ENCODE measurements around the gene HEMK1. TPM values are rescaled to one million over a fixed set of nuclear protein-coding genes. Genes with fewer than 3 reads are reported as not detected.

Gene HEMK1
- total and polyA plus RNA-seq, 9 donors, result 6.8 to 35.3 (median 23.8) TPM

DNA sequence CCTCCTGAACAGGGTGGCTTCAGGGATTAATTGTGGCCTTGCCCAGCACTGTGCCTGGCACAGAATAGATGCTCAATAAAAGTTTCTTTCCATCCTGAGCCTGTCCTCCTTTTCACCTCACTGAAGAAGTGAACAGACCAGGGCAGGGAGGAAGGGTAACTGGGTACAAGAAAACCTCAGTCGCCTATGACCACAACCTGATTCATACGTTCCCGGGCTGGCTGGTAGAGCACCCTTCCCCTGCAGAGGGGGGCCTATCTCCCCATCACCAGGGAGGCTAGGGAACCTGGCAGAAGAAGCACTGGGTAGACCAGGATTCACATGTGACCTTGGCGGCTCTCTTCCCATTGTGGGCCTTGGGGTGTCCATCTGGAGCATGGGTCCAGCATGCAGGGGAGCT lies 38.1 kb upstream of the HEMK1 start:
- no peaks in the 10 kb centered on the region for H3K27me3 ChIP-seq
- H3K9me3 ChIP-seq, result no peaks in the 10 kb centered on the region
- no peaks in the 10 kb centered on the region for H3K36me3 ChIP-seq
- no peak for DNase-seq
- no peak overlapping the region for H3K27ac ChIP-seq
- no peak overlapping the region for H3K4me3 ChIP-seq
- H3K4me1 ChIP-seq (ENCODE audit: insufficient read depth), result no peaks in the 10 kb centered on the region
- TF ChIP-seq CTCF (IDR thresholded peaks at IDR 0.05), result no peak
- TF ChIP-seq POLR2A (IDR thresholded peaks at IDR 0.05), result no peak
- TF ChIP-seq EP300 (IDR thresholded peaks at IDR 0.05), result no peak
- intact Hi-C loops (cut with DNase I), result loop anchor here in 1 of 4 donors (10.0 kb wide), 1 partner anchor 156 kb away; no protein-coding TSS in a partner anchor
- WGBS, 3 donors, result 90 to 97% (median 91%) methylated on average over 4 of the region's 4 CpGs

- WGBS, 3 donors, result 71 to 73% (median 73%) methylated on average over 9 of the region's 9 CpGs
- H3K9me3 ChIP-seq, result no peaks in the 10 kb centered on the region
- no peaks in the 10 kb centered on the region for H3K27me3 ChIP-seq
- no peak for TF ChIP-seq CTCF (IDR thresholded peaks at IDR 0.05)
- TF ChIP-seq EP300 (IDR thresholded peaks at IDR 0.05), result no peak
- no peak for TF ChIP-seq POLR2A (IDR thresholded peaks at IDR 0.05)
- no peaks in the 10 kb centered on the region for H3K36me3 ChIP-seq
- no peak for DNase-seq
- H3K4me3 ChIP-seq, result no peak overlapping the region
- intact Hi-C loops (cut with DNase I), result loop anchor here in 1 of 4 donors (10.0 kb wide), 1 partner anchor 157 kb away; no protein-coding TSS in a partner anchor
- no peak overlapping the region for H3K27ac ChIP-seq
- no peaks in the 10 kb centered on the region for H3K4me1 ChIP-seq (ENCODE audit: insufficient read depth)
Measured at GRCh38 chr3:50532062-50532705, 37.1 kb upstream of the HEMK1 start.

DNA sequence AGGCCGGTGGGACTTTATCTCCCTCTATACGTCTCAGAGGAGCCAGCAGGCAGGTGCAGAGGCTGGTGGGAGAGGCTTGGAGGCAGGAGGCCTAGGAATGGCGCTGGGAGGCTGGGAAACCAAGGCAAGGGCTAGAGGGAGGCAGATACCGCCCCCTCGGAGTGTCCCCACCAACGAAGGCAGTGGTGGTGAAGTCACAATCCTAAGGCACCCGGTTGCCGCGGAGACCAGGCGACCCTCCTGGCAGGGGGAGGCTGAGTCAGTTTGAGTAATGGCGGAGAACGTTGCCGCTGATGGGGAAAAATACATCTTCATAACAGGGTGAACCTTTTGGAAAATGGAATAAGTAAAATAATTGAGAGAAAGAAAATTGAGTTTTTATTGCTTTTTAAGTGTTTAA lies 36.0 kb upstream of the HEMK1 start:
- no peak for DNase-seq
- WGBS, 3 donors, result 81 to 82% (median 82%) methylated on average over 13 of the region's 13 CpGs

GRCh38 chr3:50533807-50534461 lies 35.4 kb upstream of the HEMK1 start:
- H3K4me3 ChIP-seq, result no peak overlapping the region
- TF ChIP-seq EP300 (IDR thresholded peaks at IDR 0.05) (no peak), POLR2A (IDR thresholded peaks at IDR 0.05) (no peak), CTCF (IDR thresholded peaks at IDR 0.05) (no peak)
- H3K27me3 ChIP-seq, result no peaks in the 10 kb centered on the region
- WGBS, 3 donors, result 68 to 79% (median 69%) methylated on average over 9 of the region's 9 CpGs
- no peaks in the 10 kb centered on the region for H3K36me3 ChIP-seq
- no peak for DNase-seq
- no peak overlapping the region for H3K27ac ChIP-seq
- H3K9me3 ChIP-seq, result no peaks in the 10 kb centered on the region
- intact Hi-C loops (cut with DNase I), result loop anchor here in 1 of 4 donors (10.0 kb wide), 1 partner anchor 159 kb away; no protein-coding TSS in a partner anchor
- no peaks in the 10 kb centered on the region for H3K4me1 ChIP-seq (ENCODE audit: insufficient read depth)

More for the DNA sequence above, 36.0 kb upstream of the HEMK1 start:
- no peak overlapping the region for H3K27ac ChIP-seq
- intact Hi-C loops (cut with DNase I), result loop anchor here in 1 of 4 donors (10.0 kb wide), 1 partner anchor 159 kb away; no protein-coding TSS in a partner anchor
- H3K4me3 ChIP-seq, result no peak overlapping the region
- no peaks in the 10 kb centered on the region for H3K4me1 ChIP-seq (ENCODE audit: insufficient read depth)
- no peaks in the 10 kb centered on the region for H3K36me3 ChIP-seq
- H3K27me3 ChIP-seq, result no peaks in the 10 kb centered on the region
- no peaks in the 10 kb centered on the region for H3K9me3 ChIP-seq
- TF ChIP-seq CTCF (IDR thresholded peaks at IDR 0.05) (no peak), POLR2A (IDR thresholded peaks at IDR 0.05) (no peak), EP300 (IDR thresholded peaks at IDR 0.05) (no peak)
